K562 (cell line): Measurements from ENCODE around the gene MEA1. TPM values are rescaled to one million over a fixed set of nuclear protein-coding genes. Genes with fewer than 3 reads are reported as not detected.

Source experiments
- ADNP ChIP-seq: fragments of 200-800 bp; sonication (Bioruptor generic); IDR thresholded peaks from 2 replicates; pipeline ENCODE4 v1.6.1; 2016; ENCODE audit warnings: missing genetic modification characterization, missing compliant biosample characterization
- ARID2 ChIP-seq: fragments of 450-650 bp; IDR thresholded peaks from 2 replicates; pipeline ENCODE4 v1.6.1; 2017; ENCODE audit warnings: antibody characterized with exemption, mild to moderate bottlenecking
- BRD4 ChIP-seq: fragments of 200-600 bp; sonication (generic); IDR thresholded peaks from 2 replicates; pipeline ENCODE4 v1.6.1; 2017; ENCODE audit warnings: inconsistent platforms
- CBFA2T2 ChIP-seq: fragments of 450-650 bp; conservative IDR thresholded peaks from 2 replicates; pipeline ENCODE4 v1.6.1; 2017; ENCODE audit warnings: mild to moderate bottlenecking
- CGGBP1 ChIP-seq: fragments of 250-450 bp; sonication (Bioruptor Pico); IDR thresholded peaks from 2 replicates; pipeline ENCODE4 v1.9.0; 2021; ENCODE audit warnings: mild to moderate bottlenecking
- CHD4 ChIP-seq: fragments of 200-600 bp; sonication (generic); IDR thresholded peaks from 3 replicates; pipeline ENCODE4 v1.6.1; 2012; ENCODE audit warnings: low read depth, mild to moderate bottlenecking, mixed read lengths, low read length, inconsistent platforms; ENCODE audit not compliant: insufficient read depth, insufficient replicate concordance, poor library complexity, severe bottlenecking
- CREM ChIP-seq: IDR thresholded peaks from 2 replicates; pipeline ENCODE4 v1.6.1; 2014; ENCODE audit warnings: antibody characterized with exemption, low read depth
- E2F5 ChIP-seq: sonication (generic); formaldehyde crosslinking; IDR thresholded peaks from 2 replicates; pipeline ENCODE4 v1.8.0; 2022; ENCODE audit warnings: mild to moderate bottlenecking, missing genetic modification reagents
- ETV6 ChIP-seq, 3 experiments: fragments of 150-350 bp in 1 of 3; sonication (generic) in 1 of 3; formaldehyde crosslinking in 1 of 3; IDR thresholded peaks; 2 replicates each; pipeline versions ENCODE4 v1.6.1 to v1.8.0; 2014 to 2022; ENCODE audit warnings: borderline replicate concordance in 2 of 3, low read depth in 2 of 3, antibody characterized with exemption in 1 of 3, low read length in 1 of 3, mild to moderate bottlenecking in 1 of 3, missing genetic modification reagents in 1 of 3
- EZH2 ChIP-seq: IDR thresholded peaks from 2 replicates; pipeline ENCODE4 v1.6.1; 2012; ENCODE audit warnings: low read depth, mild to moderate bottlenecking, inconsistent platforms, low read length, borderline replicate concordance
- HIVEP1 ChIP-seq: fragments of 250-450 bp; sonication (Bioruptor Pico); IDR thresholded peaks from 2 replicates; pipeline ENCODE4 v1.4.0; 2020; ENCODE audit warnings: mild to moderate bottlenecking
- ID3 ChIP-seq, 2 experiments: fragments of 250-450 bp in 1 of 2; fragments of 450-650 bp in 1 of 2; sonication (Bioruptor Pico) in 1 of 2; IDR thresholded peaks; 2 replicates each; pipeline versions ENCODE4 v1.6.1 to v1.8.0; 2016 to 2021; ENCODE audit warnings: mild to moderate bottlenecking in 2 of 2, moderate library complexity in 2 of 2, missing compliant biosample characterization in 1 of 2, missing genetic modification characterization in 1 of 2
- MITF ChIP-seq: IDR thresholded peaks from 2 replicates; pipeline ENCODE4 v1.6.1; 2014; ENCODE audit warnings: antibody characterized with exemption
- NFIC ChIP-seq: fragments of 450-650 bp; IDR thresholded peaks from 2 replicates; pipeline ENCODE4 v1.6.1; 2017; ENCODE audit warnings: mild to moderate bottlenecking, inconsistent platforms
- NKRF ChIP-seq: fragments of 450-650 bp; IDR thresholded peaks from 2 replicates; pipeline ENCODE4 v1.6.1; 2016; ENCODE audit warnings: borderline replicate concordance
- SMARCA5 ChIP-seq: fragments of 450-650 bp; IDR thresholded peaks from 2 replicates; pipeline ENCODE4 v1.6.1; 2016
- SMARCC2 ChIP-seq: fragments of 450-650 bp; IDR thresholded peaks from 2 replicates; pipeline ENCODE4 v1.6.1; 2017; ENCODE audit warnings: antibody characterized with exemption, moderate library complexity, mild to moderate bottlenecking, low read depth
- TOE1 ChIP-seq, 2 experiments: fragments of 450-650 bp in 1 of 2; sonication (generic) in 1 of 2; formaldehyde crosslinking in 1 of 2; IDR thresholded peaks; 2 replicates each; pipeline versions ENCODE4 v1.7.1 to v1.8.0; 2016 to 2022; ENCODE audit warnings: borderline replicate concordance in 2 of 2, mild to moderate bottlenecking in 2 of 2, antibody characterized with exemption in 1 of 2, inconsistent platforms in 1 of 2, low read depth in 1 of 2, missing genetic modification reagents in 1 of 2, moderate library complexity in 1 of 2
- TRIM28 ChIP-seq: fragments of 450-650 bp; IDR thresholded peaks from 2 replicates; pipeline ENCODE4 v1.6.1; 2017
- ZFP36 ChIP-seq: fragments of 150-350 bp; IDR thresholded peaks from 2 replicates; pipeline ENCODE4 v1.6.1; 2018; ENCODE audit warnings: low read length, low read depth; ENCODE audit not compliant: partially characterized antibody
- ZNF197 ChIP-seq: fragments of 200-800 bp; sonication (Bioruptor generic); IDR thresholded peaks from 2 replicates; pipeline ENCODE4 v1.6.1; 2016; ENCODE audit warnings: low read depth, missing genetic modification characterization, missing compliant biosample characterization
- ZNF354B ChIP-seq: fragments of 250-450 bp; sonication (Bioruptor Pico); IDR thresholded peaks from 2 replicates; pipeline ENCODE4 v1.4.0; 2020
- ZNF668 ChIP-seq: fragments of 250-450 bp; sonication (Bioruptor Pico); IDR thresholded peaks from 2 replicates; pipeline ENCODE4 v1.8.0; 2022; ENCODE audit warnings: mild to moderate bottlenecking, inconsistent platforms
- polyA plus RNA-seq, 8 experiments: library from polyadenylated mRNA; depleted of rRNA in 4 of 8; stranded (reverse) in 5 of 8; unstranded in 3 of 8; fragments of >200 nt; fragmentation: Nextera tagmentation in 2 of 8; fragmentation: Illumina TruSeq in 1 of 8; extraction: Ambion mirVana in 2 of 8; extraction: Trizol in 1 of 8; gene quantifications; 2 replicates each; pipeline versions ENCODE4 v1.2.1 to v1.2.3, GENCODE V29; 2011 to 2014; ENCODE audit warnings: inconsistent platforms in 1 of 8, missing spikeins in 1 of 8
- total RNA-seq, 7 experiments: library from RNA; depleted of rRNA in 6 of 7; stranded (reverse); fragments of >200 nt in 6 of 7; fragmentation: Illumina TruSeq in 2 of 7; extraction: Trizol in 2 of 7; gene quantifications; 2 replicates each; pipeline versions ENCODE4 v1.2.1 to v1.2.3, GENCODE V29; 2011 to 2021; ENCODE audit warnings: low replicate concordance in 1 of 7

MEA1 gene
- total and polyA plus RNA-seq, 9 of the 15 experiments (the other 6 are each of a cell fraction or from before 2014, with no cell fraction given), result 86.8 to 210 (median 152) TPM

GRCh38 chr6:43013097-43013842, 476 bp downstream of the MEA1 start (continued):
- no peak for TF ChIP-seq E2F5
- 0 out of 4 replicates have a peak, but pooled peaks of 1 of the 2 experiments have one; percentile 22 for TF ChIP-seq ETV6 (IDR thresholded peaks at IDR 0.05; ENCODE audit: borderline replicate concordance in 1 of 2, low read depth in 2 of 2, low read length in 1 of 2)
- TF ChIP-seq ETV6 (CRISPR knock-in tag; IDR thresholded peaks at IDR 0.05; ENCODE audit: borderline replicate concordance), result peak; percentile 18; the same call in 1 of the 2 replicates
- no peak for TF ChIP-seq SMARCA5
- no peak for TF ChIP-seq ADNP (tag)
- TF ChIP-seq SMARCC2, result no peak
- TF ChIP-seq CHD4, result no peak
- no peak for TF ChIP-seq ARID2
- TF ChIP-seq CREM, result no peak
- no peak for TF ChIP-seq ZNF668 (CRISPR knock-in tag)
- peak; percentile 29; the same call in 1 of the 2 replicates for TF ChIP-seq TOE1 (IDR thresholded peaks at IDR 0.05; ENCODE audit: borderline replicate concordance)
- TF ChIP-seq TOE1 (CRISPR knock-in tag; IDR thresholded peaks at IDR 0.05; ENCODE audit: borderline replicate concordance, low read depth), result no peak
- TF ChIP-seq MITF, result no peak
- no peak for TF ChIP-seq BRD4
- TF ChIP-seq CGGBP1, result no peak
- no peak for TF ChIP-seq HIVEP1 (CRISPR knock-in tag)
- no peak for TF ChIP-seq TRIM28
- TF ChIP-seq ZNF354B (CRISPR knock-in tag), result no peak
- TF ChIP-seq EZH2, result no peak
- TF ChIP-seq NFIC, result peak; percentile 45
- no peak for TF ChIP-seq ID3 (CRISPR knock-in tag; IDR thresholded peaks at IDR 0.05)
- no peak for TF ChIP-seq ID3 (tag; IDR thresholded peaks at IDR 0.05)
- TF ChIP-seq ZFP36, result no peak
- no peak for TF ChIP-seq ZNF197
- TF ChIP-seq NKRF, result peak; percentile 84
- no peak; the same call in 1 of the 2 replicates for TF ChIP-seq CBFA2T2
